ENCODE results near the gene GPAM.

The GPAM gene

GRCh38 chr10:112175409-112175808 is 8.2 kb downstream of the GPAM start:
- no peak overlapping the region for H3K4me3 ChIP-seq (ENCODE audit: low read length)
- no peak overlapping the region for H3K4ac ChIP-seq (ENCODE audit: low read depth, low read length)
- no peak overlapping the region for H3K9ac ChIP-seq (ENCODE audit: low read length)
- no peak overlapping the region for H2BK15ac ChIP-seq (replicated peaks; ENCODE audit: low read depth)
- no peaks in the 10 kb centered on the region for H3K79me2 ChIP-seq (ENCODE audit: control insufficient read depth, insufficient read depth, low read length)
- no peak overlapping the region for H3K23ac ChIP-seq (ENCODE audit: low read length)
- no peaks in the 10 kb centered on the region for H3K79me1 ChIP-seq (ENCODE audit: low read length)
- no peak overlapping the region for H3K18ac ChIP-seq (ENCODE audit: low read length)
- H3K56ac ChIP-seq (ENCODE audit: low read length): no peak overlapping the region
- H3K27me3 ChIP-seq (ENCODE audit: insufficient read depth, low read length, poor library complexity): no peaks in the 10 kb centered on the region
- H4K8ac ChIP-seq (ENCODE audit: low read depth, low read length): no peak overlapping the region
- H3K4me2 ChIP-seq (ENCODE audit: low read length): no peak overlapping the region
- H2BK120ac ChIP-seq (ENCODE audit: low read depth, low read length): no peak overlapping the region
- H4K5ac ChIP-seq (ENCODE audit: low read length): no peak overlapping the region
- no peaks in the 10 kb centered on the region for H3K36me3 ChIP-seq (ENCODE audit: control insufficient read depth, insufficient read depth, low read length)
- H2BK5ac ChIP-seq (ENCODE audit: low read length): no peak overlapping the region
- DNase-seq: no peak
- H2AK5ac ChIP-seq (ENCODE audit: low read length): no peak overlapping the region
- no CpG with 5 or more reads among the region's 8 CpGs for WGBS (ENCODE audit: extremely low coverage, insufficient coverage, low lambda C conversion rate)
- H3K4me1 ChIP-seq (ENCODE audit: control insufficient read depth, low read depth, low read length): no peaks in the 10 kb centered on the region
- no peak overlapping the region for H3K27ac ChIP-seq (ENCODE audit: low read depth, low read length)

GRCh38 chr10:112173206-112173605 is 10.4 kb downstream of the GPAM start:
- H2BK120ac ChIP-seq (ENCODE audit: low read depth, low read length): no peak overlapping the region
- no peak overlapping the region for H2BK5ac ChIP-seq (ENCODE audit: low read length)
- no peaks in the 10 kb centered on the region for H3K79me1 ChIP-seq (ENCODE audit: low read length)
- no peak overlapping the region for H3K56ac ChIP-seq (ENCODE audit: low read length)
- H3K23ac ChIP-seq (ENCODE audit: low read length): no peak overlapping the region
- H4K8ac ChIP-seq (ENCODE audit: low read depth, low read length): no peak overlapping the region
- no CpG with 5 or more reads among the region's 4 CpGs for WGBS (ENCODE audit: extremely low coverage, insufficient coverage, low lambda C conversion rate)
- H3K79me2 ChIP-seq (ENCODE audit: control insufficient read depth, insufficient read depth, low read length): no peaks in the 10 kb centered on the region
- H3K4me2 ChIP-seq (ENCODE audit: low read length): no peak overlapping the region
- H4K5ac ChIP-seq (ENCODE audit: low read length): no peak overlapping the region
- no peak overlapping the region for H3K27ac ChIP-seq (ENCODE audit: low read depth, low read length)
- no peak overlapping the region for H3K4me3 ChIP-seq (ENCODE audit: low read length)
- H2AK5ac ChIP-seq (ENCODE audit: low read length): no peak overlapping the region
- DNase-seq: no peak
- H3K36me3 ChIP-seq (ENCODE audit: control insufficient read depth, insufficient read depth, low read length): no peaks in the 10 kb centered on the region
- no peak overlapping the region for H2BK15ac ChIP-seq (replicated peaks; ENCODE audit: low read depth)
- no peak overlapping the region for H3K18ac ChIP-seq (ENCODE audit: low read length)
- no peaks in the 10 kb centered on the region for H3K27me3 ChIP-seq (ENCODE audit: insufficient read depth, low read length, poor library complexity)
- H3K4ac ChIP-seq (ENCODE audit: low read depth, low read length): no peak overlapping the region
- H3K9ac ChIP-seq (ENCODE audit: low read length): no peak overlapping the region
- no peaks in the 10 kb centered on the region for H3K4me1 ChIP-seq (ENCODE audit: control insufficient read depth, low read depth, low read length)

DNA sequence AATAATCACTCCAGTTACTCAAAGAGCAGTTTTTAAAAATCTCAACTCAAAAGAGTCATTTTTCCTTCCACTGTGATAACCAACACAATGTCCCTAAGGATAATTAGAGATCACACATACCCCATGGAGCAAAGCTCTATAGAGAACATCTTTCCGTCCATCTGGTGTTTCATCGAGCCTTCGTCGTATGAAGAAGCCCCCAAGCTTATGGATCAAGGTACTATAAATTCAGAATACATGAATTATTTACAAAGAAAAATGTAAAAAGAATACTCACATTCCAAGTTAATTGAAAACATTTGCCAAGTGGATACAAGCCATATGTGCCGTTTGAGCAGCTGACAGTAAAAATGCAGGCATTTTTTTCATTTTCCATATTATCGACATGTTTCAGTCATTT is 14.8 kb downstream of the GPAM start:
- H3K4me3 ChIP-seq (ENCODE audit: low read length): no peak overlapping the region
- H4K5ac ChIP-seq (ENCODE audit: low read length): no peak overlapping the region
- H3K36me3 ChIP-seq (ENCODE audit: control insufficient read depth, insufficient read depth, low read length): no peaks in the 10 kb centered on the region
- no peak overlapping the region for H3K27ac ChIP-seq (ENCODE audit: low read depth, low read length)
- no peaks in the 10 kb centered on the region for H3K27me3 ChIP-seq (ENCODE audit: insufficient read depth, low read length, poor library complexity)
- H3K4me1 ChIP-seq (ENCODE audit: control insufficient read depth, low read depth, low read length): no peaks in the 10 kb centered on the region
- no CpG with 5 or more reads among the region's 6 CpGs for WGBS (ENCODE audit: extremely low coverage, insufficient coverage, low lambda C conversion rate)
- DNase-seq: no peak
- H2BK5ac ChIP-seq (ENCODE audit: low read length): no peak overlapping the region
- H3K4me2 ChIP-seq (ENCODE audit: low read length): no peak overlapping the region
- H3K56ac ChIP-seq (ENCODE audit: low read length): no peak overlapping the region
- no peak overlapping the region for H2AK5ac ChIP-seq (ENCODE audit: low read length)
- no peaks in the 10 kb centered on the region for H3K79me2 ChIP-seq (ENCODE audit: control insufficient read depth, insufficient read depth, low read length)
- H3K23ac ChIP-seq (ENCODE audit: low read length): no peak overlapping the region
- H3K18ac ChIP-seq (ENCODE audit: low read length): no peak overlapping the region
- H3K4ac ChIP-seq (ENCODE audit: low read depth, low read length): no peak overlapping the region
- no peak overlapping the region for H2BK15ac ChIP-seq (replicated peaks; ENCODE audit: low read depth)
- H2BK120ac ChIP-seq (ENCODE audit: low read depth, low read length): no peak overlapping the region
- H3K79me1 ChIP-seq (ENCODE audit: low read length): no peaks in the 10 kb centered on the region
- no peak overlapping the region for H3K9ac ChIP-seq (ENCODE audit: low read length)
- no peak overlapping the region for H4K8ac ChIP-seq (ENCODE audit: low read depth, low read length)

GRCh38 chr10:112166800-112167199 is 16.8 kb downstream of the GPAM start:
- Histone ChIP-seq H3K27me3 (ENCODE audit: insufficient read depth, low read length, poor library complexity) (no peaks in the 10 kb centered on the region), H3K18ac (ENCODE audit: low read length) (no peak overlapping the region), H3K27ac (ENCODE audit: low read depth, low read length) (no peak overlapping the region), H2BK5ac (ENCODE audit: low read length) (no peak overlapping the region), H3K56ac (ENCODE audit: low read length) (no peak overlapping the region), H2BK15ac (replicated peaks; ENCODE audit: low read depth) (no peak overlapping the region), H4K8ac (ENCODE audit: low read depth, low read length) (no peak overlapping the region), H3K4me3 (ENCODE audit: low read length) (no peak overlapping the region), H3K4me2 (ENCODE audit: low read length) (no peak overlapping the region), H3K36me3 (ENCODE audit: control insufficient read depth, insufficient read depth, low read length) (no peaks in the 10 kb centered on the region), H2AK5ac (ENCODE audit: low read length) (no peak overlapping the region), H3K23ac (ENCODE audit: low read length) (no peak overlapping the region), H3K79me2 (ENCODE audit: control insufficient read depth, insufficient read depth, low read length) (no peaks in the 10 kb centered on the region), H3K4me1 (ENCODE audit: control insufficient read depth, low read depth, low read length) (no peaks in the 10 kb centered on the region), H2BK120ac (ENCODE audit: low read depth, low read length) (no peak overlapping the region), H4K5ac (ENCODE audit: low read length) (no peak overlapping the region), H3K9ac (ENCODE audit: low read length) (no peak overlapping the region), H3K4ac (ENCODE audit: low read depth, low read length) (no peak overlapping the region), H3K79me1 (ENCODE audit: low read length) (no peaks in the 10 kb centered on the region)
- WGBS (ENCODE audit: extremely low coverage, insufficient coverage, low lambda C conversion rate): no CpG with 5 or more reads among the region's 3 CpGs
- DNase-seq: no peak

- no CpG with 5 or more reads among the region's 4 CpGs for WGBS (ENCODE audit: extremely low coverage, insufficient coverage, low lambda C conversion rate)
- Histone ChIP-seq H3K36me3 (ENCODE audit: control insufficient read depth, insufficient read depth, low read length) (peaks cover 4% of the 10 kb centered on the region), H3K79me2 (ENCODE audit: control insufficient read depth, insufficient read depth, low read length) (no peaks in the 10 kb centered on the region)
Observed at GRCh38 chr10:112161757-112162518, 21.6 kb downstream of the GPAM start.

GRCh38 chr10:112160834-112161233 is 22.7 kb downstream of the GPAM start:
- H2BK5ac ChIP-seq (ENCODE audit: low read length): no peak overlapping the region
- no peak overlapping the region for H3K56ac ChIP-seq (ENCODE audit: low read length)
- H3K79me2 ChIP-seq (ENCODE audit: control insufficient read depth, insufficient read depth, low read length): no peaks in the 10 kb centered on the region
- no peak overlapping the region for H3K27ac ChIP-seq (ENCODE audit: low read depth, low read length)
- no peak overlapping the region for H3K4ac ChIP-seq (ENCODE audit: low read depth, low read length)
- no peak overlapping the region for H4K5ac ChIP-seq (ENCODE audit: low read length)
- no peaks in the 10 kb centered on the region for H3K27me3 ChIP-seq (ENCODE audit: insufficient read depth, low read length, poor library complexity)
- peaks cover 5% of the 10 kb centered on the region for H3K36me3 ChIP-seq (ENCODE audit: control insufficient read depth, insufficient read depth, low read length)
- no peaks in the 10 kb centered on the region for H3K79me1 ChIP-seq (ENCODE audit: low read length)
- no peak overlapping the region for H3K23ac ChIP-seq (ENCODE audit: low read length)
- no peaks in the 10 kb centered on the region for H3K4me1 ChIP-seq (ENCODE audit: control insufficient read depth, low read depth, low read length)
- no peak overlapping the region for H2BK120ac ChIP-seq (ENCODE audit: low read depth, low read length)
- H3K9ac ChIP-seq (ENCODE audit: low read length): no peak overlapping the region
- H3K4me3 ChIP-seq (ENCODE audit: low read length): no peak overlapping the region
- no peak overlapping the region for H3K4me2 ChIP-seq (ENCODE audit: low read length)
- no peak overlapping the region for H2BK15ac ChIP-seq (replicated peaks; ENCODE audit: low read depth)
- no peak overlapping the region for H2AK5ac ChIP-seq (ENCODE audit: low read length)
- no peak for DNase-seq
- H3K18ac ChIP-seq (ENCODE audit: low read length): no peak overlapping the region
- H4K8ac ChIP-seq (ENCODE audit: low read depth, low read length): no peak overlapping the region
- no CpG with 5 or more reads among the region's 3 CpGs for WGBS (ENCODE audit: extremely low coverage, insufficient coverage, low lambda C conversion rate)

More at GRCh38 chr10:112161757-112162518, 21.6 kb downstream of the GPAM start:
- Histone ChIP-seq H3K27me3 (ENCODE audit: insufficient read depth, low read length, poor library complexity) (no peaks in the 10 kb centered on the region), H3K79me1 (ENCODE audit: low read length) (no peaks in the 10 kb centered on the region), H3K56ac (ENCODE audit: low read length) (no peak overlapping the region), H3K4me3 (ENCODE audit: low read length) (no peak overlapping the region), H2BK5ac (ENCODE audit: low read length) (no peak overlapping the region), H2BK15ac (replicated peaks; ENCODE audit: low read depth) (no peak overlapping the region), H3K4me2 (ENCODE audit: low read length) (no peak overlapping the region), H3K23ac (ENCODE audit: low read length) (no peak overlapping the region), H2BK120ac (ENCODE audit: low read depth, low read length) (no peak overlapping the region), H3K4ac (ENCODE audit: low read depth, low read length) (no peak overlapping the region), H4K5ac (ENCODE audit: low read length) (no peak overlapping the region), H3K9ac (ENCODE audit: low read length) (no peak overlapping the region), H3K18ac (ENCODE audit: low read length) (no peak overlapping the region), H3K27ac (ENCODE audit: low read depth, low read length) (no peak overlapping the region), H2AK5ac (ENCODE audit: low read length) (no peak overlapping the region), H3K4me1 (ENCODE audit: control insufficient read depth, low read depth, low read length) (no peaks in the 10 kb centered on the region), H4K8ac (ENCODE audit: low read depth, low read length) (no peak overlapping the region)
- DNase-seq: no peak

Measured in mesendoderm (in vitro differentiated cells).